Progenitor cell of endocrine pancreas (in vitro differentiated cells): Measurements from ENCODE around the gene SLC39A8. TPM values are rescaled to one million over a fixed set of nuclear protein-coding genes. Genes with fewer than 3 reads are reported as not detected.

ENCODE experiments used
- DNase-seq: peaks from one replicate; pipeline ENCODE4 v3.0.0; 2021; ENCODE audit warnings: low spot score; ENCODE audit not compliant: unreplicated experiment
- H3K27ac Mint-ChIP-seq: 2 replicates; pipeline ENCODE4 v1.8.0; 2021; ENCODE audit warnings: mild to moderate bottlenecking, moderate library complexity, mixed read lengths
- H3K27me3 Mint-ChIP-seq: 2 replicates; pipeline ENCODE4 v1.8.0; 2021; ENCODE audit warnings: mixed read lengths
- H3K36me3 Mint-ChIP-seq: 2 replicates; pipeline ENCODE4 v1.8.0; 2022; ENCODE audit warnings: mixed read lengths; ENCODE audit not compliant: insufficient read depth
- H3K4me1 Mint-ChIP-seq: 2 replicates; pipeline ENCODE4 v1.8.0; 2021; ENCODE audit warnings: low read depth, mixed read lengths
- H3K4me3 Mint-ChIP-seq: 2 replicates; pipeline ENCODE4 v1.8.0; 2021; ENCODE audit warnings: low read depth, mild to moderate bottlenecking, moderate library complexity, mixed read lengths
- H3K9me3 Mint-ChIP-seq: 2 replicates; pipeline ENCODE4 v1.8.0; 2021; ENCODE audit warnings: low read depth, mixed read lengths
- total RNA-seq: library from RNA; stranded (reverse); gene quantifications from 2 replicates; pipeline ENCODE4 v1.2.1, GENCODE V29; 2021
- TF ChIP-seq, protein P1 (sequence below): fragments of 200-600 bp; sonication (generic); IDR thresholded peaks from one replicate; pipeline ENCODE4 v1.5.0; 2021; ENCODE audit warnings: antibody characterized with exemption, mild to moderate bottlenecking; ENCODE audit not compliant: unreplicated experiment

The SLC39A8 gene
- total RNA-seq, 1 donor from 2014 or later: 1.6 TPM

DNA sequence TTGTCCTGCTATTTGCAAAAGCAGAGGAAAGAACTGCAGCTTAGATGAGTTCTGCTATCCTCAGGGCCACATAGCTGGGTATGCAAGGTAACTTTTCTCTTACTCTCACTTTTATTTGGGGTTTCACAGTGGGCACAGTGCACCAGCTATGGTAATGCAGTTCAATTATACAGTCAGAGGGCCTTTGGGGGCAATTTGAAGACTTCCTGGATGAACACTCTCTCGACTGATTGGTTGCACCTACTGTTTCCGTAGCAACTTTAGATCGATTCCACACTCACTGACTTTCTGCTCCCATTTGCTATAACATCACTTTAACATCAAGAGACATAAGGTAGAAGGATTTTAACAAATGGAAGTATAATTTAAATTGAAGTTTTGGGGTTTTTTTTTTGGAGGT is 128.6 kb downstream of the SLC39A8 start:
- TF ChIP-seq, protein P1, sequence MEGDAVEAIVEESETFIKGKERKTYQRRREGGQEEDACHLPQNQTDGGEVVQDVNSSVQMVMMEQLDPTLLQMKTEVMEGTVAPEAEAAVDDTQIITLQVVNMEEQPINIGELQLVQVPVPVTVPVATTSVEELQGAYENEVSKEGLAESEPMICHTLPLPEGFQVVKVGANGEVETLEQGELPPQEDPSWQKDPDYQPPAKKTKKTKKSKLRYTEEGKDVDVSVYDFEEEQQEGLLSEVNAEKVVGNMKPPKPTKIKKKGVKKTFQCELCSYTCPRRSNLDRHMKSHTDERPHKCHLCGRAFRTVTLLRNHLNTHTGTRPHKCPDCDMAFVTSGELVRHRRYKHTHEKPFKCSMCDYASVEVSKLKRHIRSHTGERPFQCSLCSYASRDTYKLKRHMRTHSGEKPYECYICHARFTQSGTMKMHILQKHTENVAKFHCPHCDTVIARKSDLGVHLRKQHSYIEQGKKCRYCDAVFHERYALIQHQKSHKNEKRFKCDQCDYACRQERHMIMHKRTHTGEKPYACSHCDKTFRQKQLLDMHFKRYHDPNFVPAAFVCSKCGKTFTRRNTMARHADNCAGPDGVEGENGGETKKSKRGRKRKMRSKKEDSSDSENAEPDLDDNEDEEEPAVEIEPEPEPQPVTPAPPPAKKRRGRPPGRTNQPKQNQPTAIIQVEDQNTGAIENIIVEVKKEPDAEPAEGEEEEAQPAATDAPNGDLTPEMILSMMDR: no peak
- no peaks in the 10 kb centered on the region for H3K27me3 Mint-ChIP-seq
- H3K9me3 Mint-ChIP-seq: peaks cover under 1% of the 10 kb centered on the region
- H3K36me3 Mint-ChIP-seq: no peaks in the 10 kb centered on the region
- DNase-seq: no peak
- H3K4me3 Mint-ChIP-seq: no peak overlapping the region
- H3K4me1 Mint-ChIP-seq: no peaks in the 10 kb centered on the region
- no peak overlapping the region for H3K27ac Mint-ChIP-seq

DNA sequence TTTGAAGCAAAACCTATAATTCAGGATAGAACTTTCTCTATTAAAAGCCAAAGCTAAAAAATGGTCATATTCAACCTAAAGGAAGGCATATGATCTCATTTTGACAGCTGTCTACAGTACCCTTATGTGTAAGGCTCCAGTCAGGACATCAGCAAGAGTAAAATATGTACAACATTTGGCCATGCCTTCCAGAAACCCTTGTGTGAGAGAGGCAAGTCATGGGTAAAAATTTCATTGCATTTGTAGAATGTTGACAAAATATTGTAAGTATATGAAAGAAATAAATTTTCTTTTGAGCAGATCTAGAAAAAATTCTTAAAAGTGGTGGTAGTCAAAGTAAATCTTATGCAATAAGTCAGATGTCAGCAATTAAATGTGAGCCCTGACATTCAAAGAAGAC is 132.3 kb downstream of the SLC39A8 start:
- H3K36me3 Mint-ChIP-seq: peaks cover 4% of the 10 kb centered on the region
- no peak overlapping the region for H3K4me3 Mint-ChIP-seq
- TF ChIP-seq, protein P1: no peak
- H3K9me3 Mint-ChIP-seq: peaks cover 5% of the 10 kb centered on the region
- no peaks in the 10 kb centered on the region for H3K4me1 Mint-ChIP-seq
- H3K27me3 Mint-ChIP-seq: no peaks in the 10 kb centered on the region
- no peak overlapping the region for H3K27ac Mint-ChIP-seq
- DNase-seq: no peak

Other genes with a start within 250 kb of the SLC39A8 start
- 25.1 and 27.6 TPM in 2 replicates for gene NFKB1, start 155.9 kb upstream of the SLC39A8 start, total RNA-seq